Bronchial epithelial cell (primary cell): ENCODE results near the gene NUP85. TPM values are rescaled to one million over a fixed set of nuclear protein-coding genes. Genes with fewer than 3 reads are reported as not detected.

Source experiments
- DNase-seq: peaks from one replicate; pipeline ENCODE4 v3.0.0-alpha.2; 2010; ENCODE audit warnings: low read depth
- FAIRE-seq: peaks from 2 replicates; lab custom pipeline; 2011; peaks lifted over from hg19 to GRCh38; lab: Jason Lieb, UNC
- H3K27me3 ChIP-seq: 2 replicates; pipeline ENCODE4 v1.5.1; 2011; ENCODE audit warnings: low read length; ENCODE audit not compliant: control insufficient read depth, insufficient read depth
- H3K36me3 ChIP-seq: 2 replicates; pipeline ENCODE4 v1.5.1; 2011; ENCODE audit warnings: low read length; ENCODE audit not compliant: control insufficient read depth, insufficient read depth
- H3K4me3 ChIP-seq: 2 replicates; pipeline ENCODE4 v1.5.1; 2011; ENCODE audit warnings: mild to moderate bottlenecking, low read depth, low read length, control low read depth
- CTCF ChIP-seq: IDR thresholded peaks from 2 replicates; pipeline ENCODE4 v1.5.1; 2011; ENCODE audit warnings: mild to moderate bottlenecking, moderate library complexity, low read length, control low read depth, inconsistent platforms; ENCODE audit not compliant: insufficient read depth, severe bottlenecking
- total RNA-seq: library from RNA; depleted of rRNA; stranded (reverse); fragments of >200 nt; gene quantifications from 2 replicates; pipeline ENCODE4 v1.2.1, GENCODE V29; 2014

NUP85 gene
- total RNA-seq, 1 donor from 2014 or later: 22.4 TPM

GRCh38 chr17:75263055-75263454, 57.6 kb downstream of the NUP85 start:
- Histone ChIP-seq H3K27me3 (no peaks in the 10 kb centered on the region), H3K36me3 (peaks cover 18% of the 10 kb centered on the region), H3K4me3 (no peak overlapping the region)
- no peak for FAIRE-seq
- no peak for DNase-seq
- TF ChIP-seq CTCF: no peak

- no peak for FAIRE-seq
- TF ChIP-seq CTCF: no peak
- Histone ChIP-seq H3K36me3 (peaks cover 16% of the 10 kb centered on the region), H3K27me3 (no peaks in the 10 kb centered on the region), H3K4me3 (no peak overlapping the region)
- no peak for DNase-seq
These were observed 60.3 kb downstream of the NUP85 start for GRCh38 chr17:75265614-75266315.

DNA sequence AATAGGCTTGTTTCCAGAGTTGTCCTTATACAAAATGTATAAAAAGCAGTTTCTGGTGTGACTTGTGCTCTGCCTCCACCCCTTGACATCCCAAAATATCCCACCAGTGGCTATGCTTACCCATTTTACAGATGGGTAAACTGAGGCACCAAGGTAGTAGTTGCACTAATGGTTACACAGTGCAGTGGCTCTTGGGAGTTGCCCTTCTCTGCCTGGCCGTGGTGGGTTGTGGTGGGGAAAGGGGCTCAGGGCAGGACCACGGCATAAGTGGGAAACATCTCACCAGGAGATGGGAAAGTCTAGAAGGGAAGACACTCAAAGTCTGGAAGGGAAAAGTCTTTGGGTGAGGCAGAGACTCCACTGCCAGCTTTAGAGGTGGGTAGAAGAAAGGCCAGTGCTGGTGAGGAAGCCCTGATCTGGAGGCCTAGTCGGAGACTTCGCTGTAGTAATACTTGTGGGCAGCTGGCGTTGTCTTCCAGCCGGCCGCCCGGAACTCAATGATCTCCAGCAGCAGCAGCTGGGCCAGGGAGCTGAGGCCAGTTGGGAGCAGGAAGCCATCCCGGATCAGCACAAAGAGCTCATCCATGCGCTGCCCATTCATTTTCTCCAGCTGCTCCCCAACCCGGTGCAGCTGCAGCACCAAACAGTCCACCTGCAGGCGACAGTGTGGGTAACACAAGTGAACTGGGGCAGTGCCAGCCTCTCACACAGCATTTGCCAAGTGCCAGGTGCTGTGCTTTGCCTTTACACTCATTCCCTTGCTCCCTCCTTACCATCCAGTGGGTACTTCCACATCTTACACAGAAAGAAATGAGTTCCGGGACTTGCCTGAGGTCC, 61.1 kb downstream of the NUP85 start:
- no peak for TF ChIP-seq CTCF
- no peak for FAIRE-seq
- Histone ChIP-seq H3K36me3 (peaks cover 16% of the 10 kb centered on the region), H3K27me3 (no peaks in the 10 kb centered on the region), H3K4me3 (no peak overlapping the region)
- no peak for DNase-seq

GRCh38 chr17:75267153-75267410, 61.6 kb downstream of the NUP85 start:
- FAIRE-seq: no peak
- Histone ChIP-seq H3K36me3 (peaks cover 16% of the 10 kb centered on the region), H3K4me3 (no peak overlapping the region), H3K27me3 (no peaks in the 10 kb centered on the region)
- no peak for DNase-seq
- TF ChIP-seq CTCF: no peak

- no peaks in the 10 kb centered on the region for H3K27me3 ChIP-seq
- H3K4me3 ChIP-seq: no peak overlapping the region
- DNase-seq (no peak), FAIRE-seq (no peak)
- H3K36me3 ChIP-seq: peaks cover 17% of the 10 kb centered on the region
- TF ChIP-seq CTCF: peak; percentile 48
These were observed 62.1 kb downstream of the NUP85 start for GRCh38 chr17:75267411-75268232.
